C1 segment of cervical spinal cord (tissue), 14 donors: Measurements from ENCODE around the gene ATG4D.
"Not testable (repeated sequence)": the region's sequence is repeated elsewhere in the genome, so short reads cannot be mapped to it uniquely, and the experiment has no call there.

Experiments used
- DNase-seq, 14 donors: peaks; one replicate each; lab custom pipeline; 2025; lab: John Stamatoyannopoulos, UW

ATG4D gene

GRCh38 chr19:10518444-10519361 lies 25.0 kb upstream of the ATG4D start:
- peak in 7 of 14 donors; percentile 16 to 51 (median 28) for DNase-seq

DNA sequence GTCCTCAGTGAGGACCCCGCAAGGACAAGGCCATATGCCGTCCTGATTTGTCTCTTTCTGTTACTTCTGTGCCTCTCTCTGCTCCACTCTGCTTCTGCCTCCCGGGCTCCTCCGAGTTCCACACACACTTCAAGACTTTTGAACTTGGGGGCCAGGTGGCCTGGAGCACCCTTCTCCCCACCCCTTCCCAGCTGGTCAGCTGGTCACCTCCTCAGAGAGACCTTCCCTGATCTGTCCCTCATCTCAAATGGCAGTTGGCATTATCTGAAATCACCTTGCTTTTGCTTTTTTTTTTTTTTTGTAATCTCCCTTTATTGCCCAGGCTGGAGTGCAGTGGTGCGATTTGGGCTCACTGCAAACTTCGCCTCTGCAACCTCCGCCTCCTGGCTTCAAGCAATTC lies 24.3 kb upstream of the ATG4D start:
- DNase-seq, result no peak

DNA sequence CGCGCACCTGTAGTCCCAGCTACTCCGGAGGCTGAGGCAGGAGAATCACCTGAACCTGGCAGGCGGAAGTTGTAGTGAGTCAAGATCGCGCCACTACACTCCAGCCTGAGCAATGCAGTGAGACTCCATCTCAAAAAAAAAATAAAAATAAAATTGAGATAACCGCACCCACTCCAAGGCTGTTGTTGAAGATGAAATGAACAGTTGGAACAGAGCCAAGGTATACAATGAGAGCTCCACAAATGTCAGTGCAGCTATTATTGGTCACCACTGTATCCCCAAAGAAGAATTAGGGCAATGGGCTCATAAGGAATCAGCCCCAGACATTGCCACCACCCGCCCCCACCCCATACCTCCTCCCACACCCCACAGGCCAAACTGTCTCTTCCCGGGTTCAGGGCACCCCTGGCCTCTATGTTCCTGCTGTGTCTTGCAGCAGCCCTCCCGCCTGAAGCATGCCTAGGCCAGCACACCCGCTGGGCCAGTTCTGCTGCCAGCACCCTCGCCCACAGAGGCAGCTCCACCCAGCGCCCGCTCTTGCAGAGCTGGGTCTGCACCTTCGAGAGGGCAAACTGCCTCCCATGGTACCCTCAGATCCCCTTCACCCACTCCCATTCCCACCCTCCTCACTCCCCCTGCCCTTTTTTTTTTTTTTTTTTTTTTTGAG lies 22.9 kb upstream of the ATG4D start:
- DNase-seq, result no peak

DNA sequence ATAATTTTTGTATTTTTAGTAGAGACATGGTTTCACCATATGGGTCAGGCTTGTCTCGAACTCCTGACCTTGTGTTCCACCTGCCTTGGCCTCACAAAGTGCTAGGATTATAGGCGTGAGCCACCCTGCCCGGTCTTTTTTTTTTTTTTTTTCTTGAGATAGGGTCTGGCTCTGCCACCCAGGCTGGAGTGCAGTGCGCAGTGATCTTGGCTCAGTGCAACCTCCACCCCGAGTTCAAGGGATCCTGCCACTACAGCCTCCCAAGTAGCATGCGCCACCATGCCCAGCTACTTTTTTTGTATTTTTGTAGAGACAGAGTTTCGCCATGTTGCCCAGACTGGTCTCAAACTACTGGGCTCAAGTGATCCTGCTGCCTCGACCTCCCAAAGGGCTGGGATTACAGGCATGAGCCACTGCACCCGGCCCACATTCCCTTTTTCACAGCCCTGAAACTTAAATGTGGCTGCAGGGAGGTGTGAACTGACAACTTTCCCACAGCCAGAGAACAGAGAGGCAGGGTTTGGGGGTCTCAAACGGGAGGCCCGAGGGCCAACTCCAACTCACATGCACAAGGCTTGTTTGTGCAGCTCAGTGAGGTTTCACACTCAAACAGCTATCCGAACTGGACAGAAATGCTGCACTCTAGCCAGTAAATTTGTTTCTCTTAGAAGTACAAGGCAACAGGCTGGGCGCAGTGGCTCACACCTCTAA lies 22.1 kb upstream of the ATG4D start:
- DNase-seq, result no peak

DNA sequence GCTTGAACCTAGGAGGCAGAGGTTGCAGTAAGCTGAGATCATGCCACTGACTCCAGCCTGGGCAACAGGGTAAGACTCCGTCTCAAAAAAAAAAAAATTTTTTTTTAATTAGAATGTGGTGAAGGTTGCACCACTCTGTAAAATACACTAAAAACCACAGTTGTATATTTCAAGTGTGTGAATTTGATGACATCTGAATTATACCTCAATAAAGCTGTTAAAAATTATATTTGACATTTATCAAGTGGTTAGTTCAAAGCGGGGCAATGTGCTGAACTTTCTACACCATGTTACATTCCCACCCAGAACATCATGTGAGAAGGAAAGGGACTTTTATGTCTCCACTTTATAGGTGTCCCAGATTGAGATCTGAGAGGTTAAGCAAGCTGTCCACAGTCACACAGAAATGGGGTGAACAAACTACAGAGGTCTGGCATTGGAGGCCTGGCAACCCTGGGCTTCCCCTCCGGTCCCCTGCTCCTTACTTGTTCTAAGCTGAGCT lies 20.5 kb upstream of the ATG4D start:
- DNase-seq, result no peak

- DNase-seq, result no peak
Measured at GRCh38 chr19:10525636-10526035, 18.1 kb upstream of the ATG4D start.

- not testable (repeated sequence) for DNase-seq
Measured at GRCh38 chr19:10526887-10527286, 16.8 kb upstream of the ATG4D start.

GRCh38 chr19:10532457-10532856 lies 11.2 kb upstream of the ATG4D start:
- DNase-seq, result no peak

GRCh38 chr19:10533646-10534386 lies 9.9 kb upstream of the ATG4D start:
- DNase-seq, result no peak

DNA sequence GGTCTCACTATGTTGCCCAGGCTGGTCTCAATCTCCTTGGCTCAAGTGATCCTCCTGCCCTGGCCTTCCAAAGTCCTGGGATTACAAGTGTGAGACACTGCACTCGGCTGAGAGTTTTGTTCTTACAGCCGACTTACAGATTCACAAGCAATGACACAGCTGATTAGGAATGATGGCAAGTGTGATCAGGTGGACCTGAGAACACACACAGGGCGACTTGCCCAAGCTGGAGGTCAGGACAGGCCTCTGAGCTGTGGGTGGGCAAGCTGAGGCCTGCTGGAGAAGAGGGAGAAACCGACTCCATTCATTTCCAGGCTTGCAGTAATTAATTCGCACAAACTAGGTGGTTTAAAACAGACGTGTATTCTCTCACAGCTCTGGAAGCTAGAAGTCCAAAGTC lies 8.1 kb upstream of the ATG4D start:
- DNase-seq, result no peak

DNA sequence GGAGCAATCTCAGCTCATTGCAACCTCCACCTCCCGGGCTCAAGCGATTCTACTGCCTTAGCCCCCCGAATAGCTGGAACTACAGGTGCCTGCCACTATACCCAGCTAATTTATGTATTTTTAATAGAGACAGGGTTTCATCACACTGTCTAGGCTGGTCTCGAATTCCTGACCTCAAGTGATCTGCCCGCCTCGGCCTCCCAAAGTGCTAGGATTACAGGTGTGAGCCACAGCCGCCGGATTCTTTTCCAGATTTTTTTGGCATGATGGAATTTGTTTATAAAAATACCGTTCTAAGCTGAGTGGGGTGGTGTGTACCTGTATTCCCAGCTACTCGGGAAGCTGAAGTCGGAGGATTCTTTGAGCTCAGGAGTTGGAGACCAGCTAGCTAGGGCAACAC lies 6.0 kb upstream of the ATG4D start:
- DNase-seq, result no peak

DNA sequence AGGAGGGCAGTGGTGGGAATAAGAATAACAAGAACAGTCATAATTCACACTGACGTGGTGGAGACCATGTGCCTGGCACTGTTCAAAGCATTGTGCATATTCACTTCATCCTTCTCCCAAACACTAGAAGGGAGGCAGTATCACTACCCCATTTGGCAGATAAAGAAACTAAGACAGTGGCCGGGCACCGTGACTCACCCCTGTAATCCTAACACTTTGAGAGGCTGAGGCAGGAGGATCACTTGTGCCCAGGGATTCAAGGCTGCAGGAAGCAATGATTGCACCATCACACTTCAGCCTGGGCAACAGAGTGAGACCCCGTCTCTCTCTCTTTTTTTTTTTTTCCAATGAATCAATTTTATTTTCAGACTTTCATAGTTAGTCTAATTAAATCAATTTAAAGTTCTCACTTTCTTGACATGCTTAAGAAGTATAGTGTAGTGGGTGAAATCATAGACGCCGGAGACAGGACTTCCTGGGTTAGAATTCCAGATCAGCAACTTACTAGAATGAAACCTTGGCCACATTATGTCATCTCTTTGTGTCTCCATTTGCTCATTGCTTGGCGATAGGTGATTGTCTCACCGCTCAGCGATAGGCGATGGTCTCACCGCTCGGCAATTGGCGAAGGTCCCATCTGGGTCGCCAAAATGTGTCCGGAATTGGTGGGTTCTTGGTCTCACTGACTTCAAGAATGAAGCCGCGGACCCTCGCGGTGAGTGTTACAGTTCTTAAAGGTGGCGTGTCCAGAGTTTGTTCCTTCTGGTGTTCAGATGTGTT lies 5.3 kb upstream of the ATG4D start:
- DNase-seq, result no peak

GRCh38 chr19:10539016-10539415 lies 4.7 kb upstream of the ATG4D start:
- DNase-seq, result not testable (repeated sequence)

DNA sequence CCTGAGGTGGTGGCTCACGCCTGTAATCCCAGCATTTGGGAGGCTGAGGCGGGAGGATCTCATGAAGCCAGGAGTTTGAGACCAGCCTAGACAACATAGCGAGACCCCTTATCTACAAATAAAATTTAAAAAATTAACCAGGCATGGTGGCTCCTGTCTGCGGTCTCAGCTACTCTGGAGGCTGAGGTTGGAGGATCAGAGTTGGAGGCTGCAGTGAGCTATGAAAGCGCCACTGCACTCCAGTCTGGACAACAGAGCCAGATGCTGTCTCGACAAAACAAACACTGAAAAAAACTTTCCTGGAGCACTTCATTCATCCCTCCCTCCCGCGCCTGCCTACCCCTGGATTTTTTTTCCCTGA lies 665 bp upstream of the ATG4D start:
- DNase-seq, result no peak

DNA sequence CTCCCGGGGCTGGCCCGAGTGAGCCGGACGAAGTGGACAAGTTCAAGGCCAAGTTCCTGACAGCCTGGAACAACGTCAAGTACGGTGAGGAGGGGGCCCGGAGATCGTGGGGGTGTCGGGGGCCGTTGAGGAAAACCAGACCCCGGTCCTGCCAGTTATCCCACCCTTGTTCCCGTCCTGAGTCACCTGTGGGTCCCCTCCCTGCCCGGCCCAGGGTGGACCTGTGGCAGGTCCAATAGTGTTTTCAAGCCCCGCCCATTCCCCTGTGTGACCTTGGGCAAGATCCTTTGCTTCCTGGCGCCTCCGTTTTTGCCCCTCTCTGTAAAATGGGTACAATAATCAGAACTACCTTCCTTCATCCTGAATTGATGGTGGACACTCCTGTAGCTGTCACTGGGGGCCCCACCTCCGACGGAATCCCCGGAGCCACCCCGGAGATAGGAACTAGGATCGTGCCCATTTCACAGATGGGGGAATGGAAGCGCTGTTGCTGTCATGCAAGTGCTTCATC lies 593 bp downstream of the ATG4D start:
- peak in 1 of 14 donors; percentile 46 for DNase-seq

GRCh38 chr19:10544753-10545251 lies 1.1 kb downstream of the ATG4D start:
- DNase-seq, result peak in 1 of 14 donors; percentile 17

- DNase-seq, result no peak
Measured at GRCh38 chr19:10546817-10547216, 3.1 kb downstream of the ATG4D start.

GRCh38 chr19:10548746-10549276 lies 5.1 kb downstream of the ATG4D start:
- no peak for DNase-seq

DNA sequence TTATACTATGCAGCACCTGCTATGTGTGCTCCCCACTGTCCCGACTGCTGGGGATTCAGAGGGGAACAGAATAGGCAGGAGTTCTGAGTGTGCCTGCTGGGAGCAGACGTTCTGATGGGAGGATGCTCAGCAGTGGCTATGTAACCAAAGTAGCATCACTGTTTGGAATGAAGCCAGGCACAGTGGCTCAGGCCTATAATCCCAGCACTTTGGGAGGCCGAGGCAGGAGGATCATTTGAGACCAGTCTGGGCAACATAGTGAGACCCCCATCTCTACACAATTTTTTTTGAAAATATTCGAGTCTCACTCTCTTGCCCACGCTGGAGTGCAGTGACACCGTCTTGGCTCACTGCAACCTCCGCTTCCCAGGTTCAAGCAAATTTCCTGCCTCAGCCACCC lies 6.0 kb downstream of the ATG4D start:
- DNase-seq, result no peak

DNA sequence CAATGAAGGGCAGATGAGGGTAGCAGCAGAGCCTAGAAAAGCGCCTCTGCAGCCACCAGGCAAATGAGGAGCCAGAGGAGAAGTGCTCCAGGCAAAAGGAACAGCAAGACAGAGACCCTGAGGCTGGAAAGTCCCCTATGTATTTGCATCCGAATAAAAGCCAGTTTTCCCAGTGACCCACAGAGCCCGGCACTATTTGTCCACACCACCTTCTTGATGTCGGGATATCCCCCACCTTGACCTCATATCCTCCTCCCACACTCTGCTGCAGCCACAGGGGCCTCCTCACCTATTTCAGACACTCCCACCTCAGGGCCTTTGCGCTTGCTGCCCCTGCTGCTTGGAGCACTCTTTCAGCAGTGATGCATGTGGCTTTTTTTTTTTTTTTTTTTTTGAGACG lies 6.6 kb downstream of the ATG4D start:
- no peak for DNase-seq
